ENCODE results near the gene IDH2. TPM values are rescaled to one million over a fixed set of nuclear protein-coding genes. Genes with fewer than 3 reads are reported as not detected.

The IDH2 gene
- total and polyA plus RNA-seq, 2 of the 13 experiments (the other 11 are each of a cell fraction or from before 2014, with no cell fraction given), result 121 to 145 TPM

DNA sequence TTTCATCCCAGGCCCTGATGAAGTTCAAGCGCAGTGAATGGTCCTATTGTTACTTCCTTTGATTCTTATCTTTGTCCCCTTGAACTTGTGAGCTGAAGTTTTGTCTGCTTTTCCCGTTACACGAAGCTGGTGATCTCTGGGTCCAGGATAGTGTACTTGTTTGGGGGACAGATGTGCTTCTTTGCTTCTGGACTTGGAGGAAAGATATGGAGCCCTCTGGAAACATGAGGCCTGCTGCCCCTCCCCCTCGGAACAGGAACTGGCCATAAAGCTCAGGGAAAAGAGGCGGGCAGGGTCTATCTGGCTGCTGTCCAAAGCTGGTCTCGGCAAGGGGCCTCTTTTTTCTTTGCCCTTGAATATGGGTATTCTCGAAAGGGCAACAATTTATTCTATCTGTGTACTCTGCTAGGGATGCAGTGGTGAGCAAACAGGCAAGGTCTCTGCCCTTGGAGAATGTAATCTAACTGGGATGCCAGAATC lies 47.6 kb downstream of the IDH2 start (continued):
- TF ChIP-seq, protein P1, sequence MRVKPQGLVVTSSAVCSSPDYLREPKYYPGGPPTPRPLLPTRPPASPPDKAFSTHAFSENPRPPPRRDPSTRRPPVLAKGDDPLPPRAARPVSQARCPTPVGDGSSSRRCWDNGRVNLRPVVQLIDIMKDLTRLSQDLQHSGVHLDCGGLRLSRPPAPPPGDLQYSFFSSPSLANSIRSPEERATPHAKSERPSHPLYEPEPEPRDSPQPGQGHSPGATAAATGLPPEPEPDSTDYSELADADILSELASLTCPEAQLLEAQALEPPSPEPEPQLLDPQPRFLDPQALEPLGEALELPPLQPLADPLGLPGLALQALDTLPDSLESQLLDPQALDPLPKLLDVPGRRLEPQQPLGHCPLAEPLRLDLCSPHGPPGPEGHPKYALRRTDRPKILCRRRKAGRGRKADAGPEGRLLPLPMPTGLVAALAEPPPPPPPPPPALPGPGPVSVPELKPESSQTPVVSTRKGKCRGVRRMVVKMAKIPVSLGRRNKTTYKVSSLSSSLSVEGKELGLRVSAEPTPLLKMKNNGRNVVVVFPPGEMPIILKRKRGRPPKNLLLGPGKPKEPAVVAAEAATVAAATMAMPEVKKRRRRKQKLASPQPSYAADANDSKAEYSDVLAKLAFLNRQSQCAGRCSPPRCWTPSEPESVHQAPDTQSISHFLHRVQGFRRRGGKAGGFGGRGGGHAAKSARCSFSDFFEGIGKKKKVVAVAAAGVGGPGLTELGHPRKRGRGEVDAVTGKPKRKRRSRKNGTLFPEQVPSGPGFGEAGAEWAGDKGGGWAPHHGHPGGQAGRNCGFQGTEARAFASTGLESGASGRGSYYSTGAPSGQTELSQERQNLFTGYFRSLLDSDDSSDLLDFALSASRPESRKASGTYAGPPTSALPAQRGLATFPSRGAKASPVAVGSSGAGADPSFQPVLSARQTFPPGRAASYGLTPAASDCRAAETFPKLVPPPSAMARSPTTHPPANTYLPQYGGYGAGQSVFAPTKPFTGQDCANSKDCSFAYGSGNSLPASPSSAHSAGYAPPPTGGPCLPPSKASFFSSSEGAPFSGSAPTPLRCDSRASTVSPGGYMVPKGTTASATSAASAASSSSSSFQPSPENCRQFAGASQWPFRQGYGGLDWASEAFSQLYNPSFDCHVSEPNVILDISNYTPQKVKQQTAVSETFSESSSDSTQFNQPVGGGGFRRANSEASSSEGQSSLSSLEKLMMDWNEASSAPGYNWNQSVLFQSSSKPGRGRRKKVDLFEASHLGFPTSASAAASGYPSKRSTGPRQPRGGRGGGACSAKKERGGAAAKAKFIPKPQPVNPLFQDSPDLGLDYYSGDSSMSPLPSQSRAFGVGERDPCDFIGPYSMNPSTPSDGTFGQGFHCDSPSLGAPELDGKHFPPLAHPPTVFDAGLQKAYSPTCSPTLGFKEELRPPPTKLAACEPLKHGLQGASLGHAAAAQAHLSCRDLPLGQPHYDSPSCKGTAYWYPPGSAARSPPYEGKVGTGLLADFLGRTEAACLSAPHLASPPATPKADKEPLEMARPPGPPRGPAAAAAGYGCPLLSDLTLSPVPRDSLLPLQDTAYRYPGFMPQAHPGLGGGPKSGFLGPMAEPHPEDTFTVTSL (CRISPR knock-in tag; IDR thresholded peaks at IDR 0.05; ENCODE audit: borderline replicate concordance), result 0 out of 2 replicates have a peak, but pooled peaks have one; percentile 13
- TF ChIP-seq, protein P2, sequence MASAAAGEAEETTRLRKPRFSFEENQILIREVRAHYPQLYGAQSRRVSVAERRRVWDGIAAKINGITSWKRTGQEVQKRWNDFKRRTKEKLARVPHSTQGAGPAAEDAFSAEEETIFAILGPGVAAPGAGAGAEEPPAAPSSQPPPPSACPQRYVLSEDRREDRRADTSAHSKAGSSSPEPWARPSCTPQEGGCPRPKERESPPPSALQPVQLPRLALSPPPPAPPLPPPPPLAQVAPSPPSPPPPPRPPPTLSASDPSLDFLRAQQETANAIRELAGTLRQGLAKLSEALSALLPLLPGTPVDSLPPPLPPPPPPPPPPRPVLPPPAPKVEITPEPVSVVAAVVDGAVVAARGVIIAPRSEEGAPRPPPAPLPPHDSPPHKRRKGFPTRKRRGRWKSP (CRISPR knock-in tag; IDR thresholded peaks at IDR 0.05), result peak; percentile 41; the same call in 1 of the 2 replicates
- TF ChIP-seq KLF11 (CRISPR knock-in tag; IDR thresholded peaks at IDR 0.05) (no peak), ZNF598 (CRISPR knock-in tag; IDR thresholded peaks at IDR 0.05; ENCODE audit: borderline replicate concordance) (no peak), RFXANK (CRISPR knock-in tag; IDR thresholded peaks at IDR 0.05) (no peak), HOXA9 (CRISPR knock-in tag; IDR thresholded peaks at IDR 0.05; ENCODE audit: borderline replicate concordance) (no peak), HOXA5 (CRISPR knock-in tag; IDR thresholded peaks at IDR 0.05) (no peak), ZNF670 (CRISPR knock-in tag; IDR thresholded peaks at IDR 0.05; ENCODE audit: borderline replicate concordance) (no peak), SAP130 (CRISPR knock-in tag; IDR thresholded peaks at IDR 0.05; ENCODE audit: low read depth) (peak; percentile 41), ZZZ3 (CRISPR knock-in tag; IDR thresholded peaks at IDR 0.05; ENCODE audit: borderline replicate concordance) (no peak), ZNF274 (CRISPR knock-in tag; IDR thresholded peaks at IDR 0.05) (no peak), ZNF496 (CRISPR knock-in tag; IDR thresholded peaks at IDR 0.05; ENCODE audit: insufficient replicate concordance) (no peak), ZNF577 (CRISPR knock-in tag; IDR thresholded peaks at IDR 0.05; ENCODE audit: borderline replicate concordance, low read depth) (no peak), TGIF2 (CRISPR knock-in tag; IDR thresholded peaks at IDR 0.05) (no peak), ZNF7 (CRISPR knock-in tag; IDR thresholded peaks at IDR 0.05) (no peak), FOXA3 (CRISPR knock-in tag; IDR thresholded peaks at IDR 0.05) (peak; percentile 63), KDM6A (CRISPR knock-in tag; IDR thresholded peaks at IDR 0.05; ENCODE audit: low read depth) (peak; percentile 20; the same call in 1 of the 2 replicates)
- TF ChIP-seq, protein P3, sequence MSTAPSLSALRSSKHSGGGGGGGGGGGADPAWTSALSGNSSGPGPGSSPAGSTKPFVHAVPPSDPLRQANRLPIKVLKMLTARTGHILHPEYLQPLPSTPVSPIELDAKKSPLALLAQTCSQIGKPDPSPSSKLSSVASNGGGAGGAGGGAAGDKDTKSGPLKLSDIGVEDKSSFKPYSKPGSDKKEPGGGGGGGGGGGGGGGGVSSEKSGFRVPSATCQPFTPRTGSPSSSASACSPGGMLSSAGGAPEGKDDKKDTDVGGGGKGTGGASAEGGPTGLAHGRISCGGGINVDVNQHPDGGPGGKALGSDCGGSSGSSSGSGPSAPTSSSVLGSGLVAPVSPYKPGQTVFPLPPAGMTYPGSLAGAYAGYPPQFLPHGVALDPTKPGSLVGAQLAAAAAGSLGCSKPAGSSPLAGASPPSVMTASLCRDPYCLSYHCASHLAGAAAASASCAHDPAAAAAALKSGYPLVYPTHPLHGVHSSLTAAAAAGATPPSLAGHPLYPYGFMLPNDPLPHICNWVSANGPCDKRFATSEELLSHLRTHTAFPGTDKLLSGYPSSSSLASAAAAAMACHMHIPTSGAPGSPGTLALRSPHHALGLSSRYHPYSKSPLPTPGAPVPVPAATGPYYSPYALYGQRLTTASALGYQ (CRISPR knock-in tag; IDR thresholded peaks at IDR 0.05), result peak; percentile 63; the same call in 1 of the 2 replicates
- TF ChIP-seq, protein P4, sequence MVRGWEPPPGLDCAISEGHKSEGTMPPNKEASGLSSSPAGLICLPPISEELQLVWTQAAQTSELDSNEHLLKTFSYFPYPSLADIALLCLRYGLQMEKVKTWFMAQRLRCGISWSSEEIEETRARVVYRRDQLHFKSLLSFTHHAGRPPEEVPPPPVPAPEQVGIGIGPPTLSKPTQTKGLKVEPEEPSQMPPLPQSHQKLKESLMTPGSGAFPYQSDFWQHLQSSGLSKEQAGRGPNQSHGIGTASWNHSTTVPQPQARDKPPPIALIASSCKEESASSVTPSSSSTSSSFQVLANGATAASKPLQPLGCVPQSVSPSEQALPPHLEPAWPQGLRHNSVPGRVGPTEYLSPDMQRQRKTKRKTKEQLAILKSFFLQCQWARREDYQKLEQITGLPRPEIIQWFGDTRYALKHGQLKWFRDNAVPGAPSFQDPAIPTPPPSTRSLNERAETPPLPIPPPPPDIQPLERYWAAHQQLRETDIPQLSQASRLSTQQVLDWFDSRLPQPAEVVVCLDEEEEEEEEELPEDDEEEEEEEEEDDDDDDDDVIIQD (CRISPR knock-in tag; IDR thresholded peaks at IDR 0.05; ENCODE audit: low read depth), result no peak
